Endometrial microvascular endothelial cells (primary cell): ENCODE measurements around the gene COX19. TPM values are rescaled to one million over a fixed set of nuclear protein-coding genes. Genes with fewer than 3 reads are reported as not detected.
"Not testable (repeated sequence)": the region's sequence is repeated elsewhere in the genome, so short reads cannot be mapped to it uniquely, and the experiment has no call there.

Experiments
- in situ Hi-C: cut with HindIII; loops from 2 replicates; pipeline ENCODE4 v1.10.0; 2017; ENCODE audit warnings: low sequenced_read_pairs, low pct_unique_long_range_greater_than_20kb; ENCODE audit errors: inconsistent ontology term
- total RNA-seq: library from RNA; depleted of rRNA; stranded (reverse); fragments of >200 nt; gene quantifications from one replicate; pipeline ENCODE4 v1.2.3, GENCODE V29; 2015; ENCODE audit errors: inconsistent ontology term

COX19 gene
- total RNA-seq, 1 donor from 2014 or later, result 5.6 TPM

DNA sequence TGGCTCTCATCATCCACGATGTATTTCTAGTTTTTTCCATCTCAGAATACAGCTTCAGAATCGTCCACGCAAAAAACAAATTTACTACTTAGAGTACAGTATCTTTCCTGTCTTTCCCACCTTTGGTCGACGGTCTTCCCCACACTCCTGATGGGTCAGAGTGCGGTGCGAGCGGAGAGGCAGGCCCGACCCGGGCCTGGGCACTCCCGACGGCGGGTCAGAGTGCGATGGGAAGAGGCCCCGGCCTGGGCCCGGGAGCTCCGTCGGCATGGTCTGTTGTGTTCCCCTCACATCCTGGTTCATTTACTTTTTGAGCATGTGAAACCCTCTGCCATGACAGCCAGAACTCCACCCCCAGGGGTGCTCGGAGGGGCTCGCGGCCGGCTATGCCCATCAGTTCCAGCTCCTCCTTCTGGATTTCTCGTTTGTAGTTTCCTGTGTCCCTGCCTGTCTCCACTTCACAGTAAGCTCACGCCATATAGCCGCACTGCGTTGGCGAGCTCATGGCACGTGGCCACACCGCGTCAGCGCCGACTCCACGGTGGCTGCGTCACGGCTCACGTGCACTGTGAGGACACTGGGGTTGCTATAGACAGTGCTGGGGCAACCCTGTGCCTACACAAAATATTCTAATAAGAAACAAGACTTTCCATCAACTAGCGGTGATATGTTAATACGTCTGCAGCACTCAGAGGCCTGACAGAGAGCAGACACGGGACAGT is 7.8 kb downstream of the COX19 start:
- in situ Hi-C loops, result no loop called here

DNA sequence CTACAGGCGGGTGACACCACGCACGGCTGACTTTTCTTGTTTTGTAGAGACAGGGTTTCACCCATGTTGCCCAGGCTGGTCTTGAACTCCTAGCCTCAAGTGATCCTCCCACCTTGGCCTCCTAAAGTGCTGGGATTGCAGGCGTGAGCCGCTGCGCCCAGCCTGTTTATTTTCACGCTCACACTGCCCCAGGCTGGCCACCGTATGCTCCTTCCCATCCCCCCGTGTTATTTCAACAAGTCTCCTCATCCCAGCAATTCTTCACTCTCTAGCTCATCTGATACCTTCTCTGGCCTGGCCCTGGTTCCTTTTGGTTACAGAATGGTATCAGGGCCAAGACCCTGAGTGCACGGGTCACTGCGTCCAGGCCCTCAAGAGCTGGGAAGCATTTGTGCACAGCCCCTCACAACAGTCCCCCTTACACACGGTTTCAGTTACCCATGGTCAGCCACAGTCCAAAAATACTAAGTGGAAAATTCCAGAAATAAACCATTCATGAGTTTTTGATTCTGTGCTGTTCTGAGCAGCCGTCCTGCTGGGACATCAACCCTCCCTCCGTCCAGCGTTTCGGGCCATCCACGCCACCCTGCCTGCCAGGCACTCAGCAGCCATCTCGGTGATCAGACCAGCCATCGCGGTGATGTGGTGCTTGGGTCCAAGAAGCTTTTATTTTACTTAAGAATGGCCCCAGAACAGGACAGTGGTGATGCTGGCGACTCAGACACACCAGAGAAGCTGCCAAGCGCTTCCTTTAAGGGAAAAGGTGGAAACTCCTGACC is 8.9 kb downstream of the COX19 start:
- in situ Hi-C loops, result no loop called here

DNA sequence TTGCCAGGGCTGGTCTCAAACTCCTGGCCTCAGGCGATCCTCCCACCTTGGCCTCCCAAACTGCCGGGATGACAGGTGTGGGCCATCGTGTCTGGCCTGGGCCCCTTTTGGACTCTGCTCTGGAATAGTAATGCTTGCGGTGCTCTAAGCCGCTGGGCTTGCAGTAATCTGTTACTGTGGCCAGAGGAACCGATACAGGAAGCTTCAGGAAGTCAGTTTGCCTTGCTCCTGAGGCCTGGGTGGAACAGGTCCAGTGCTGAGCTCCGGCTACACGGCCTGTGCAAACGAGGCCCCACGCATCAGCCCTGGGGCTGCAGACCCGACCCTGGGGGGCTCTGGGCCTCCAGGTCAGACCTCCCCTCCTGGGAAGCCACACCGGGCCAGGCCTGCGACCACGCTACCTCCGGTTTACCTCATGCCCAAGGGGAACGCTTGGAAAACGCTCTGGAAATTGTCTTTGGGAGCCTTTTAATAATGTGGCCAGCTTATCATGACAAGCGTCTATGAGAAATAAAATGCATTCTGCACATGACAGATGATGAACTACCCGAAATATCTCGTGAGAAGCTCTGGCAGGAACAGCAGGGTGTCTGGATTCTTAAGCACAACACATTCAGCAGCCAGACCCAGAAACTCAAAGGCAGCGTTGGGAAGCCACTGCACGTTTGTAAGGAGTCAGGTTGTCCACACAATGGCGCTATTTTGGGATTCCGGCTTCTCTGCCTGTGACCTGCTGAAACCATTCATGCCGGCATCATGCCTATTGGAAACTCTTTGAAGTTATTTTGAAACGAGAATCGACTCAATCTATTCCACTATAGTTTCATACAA is 10.7 kb downstream of the COX19 start:
- in situ Hi-C loops, result no loop called here

DNA sequence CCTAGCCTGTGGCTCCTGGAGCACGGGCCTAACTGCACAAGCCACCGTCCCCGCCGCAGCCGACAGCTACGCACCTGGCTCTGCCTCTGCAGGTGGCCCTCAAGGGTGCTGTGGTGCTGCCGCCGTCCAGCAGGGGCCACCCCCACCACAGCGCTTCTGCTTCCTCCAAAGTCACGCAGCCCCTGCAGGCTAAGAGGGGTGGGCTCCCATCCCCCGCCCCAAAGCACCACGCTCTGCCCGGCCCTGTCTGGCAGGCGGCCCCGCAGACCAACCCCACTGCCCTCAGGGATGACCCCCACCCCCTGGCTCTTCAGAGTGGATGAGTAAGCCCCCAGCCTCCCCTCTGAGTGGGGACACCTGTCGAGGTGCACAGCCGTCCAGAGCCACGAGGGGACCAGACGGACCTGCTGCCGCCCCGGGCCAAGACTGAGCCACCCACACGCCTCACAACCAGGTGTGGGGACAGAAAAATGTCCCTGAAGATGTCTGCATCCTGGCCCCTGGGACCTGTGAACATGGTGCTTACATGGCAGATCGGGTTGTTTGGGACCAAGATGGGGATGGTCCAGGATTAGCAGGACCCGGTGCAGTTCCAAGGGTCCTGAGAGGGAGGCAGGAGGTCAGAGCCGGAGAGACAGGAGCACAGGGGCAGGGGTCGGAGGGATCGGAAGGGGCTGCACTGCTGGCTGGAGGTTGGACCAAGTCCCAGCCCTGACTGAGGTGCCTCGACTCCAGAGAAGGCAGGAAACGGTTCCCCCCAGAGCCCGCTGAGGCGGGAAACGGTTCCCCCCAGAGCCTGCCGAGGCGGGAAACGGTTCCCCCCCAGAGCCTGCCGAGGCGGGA is 11.9 kb downstream of the COX19 start:
- in situ Hi-C loops, result no loop called here

DNA sequence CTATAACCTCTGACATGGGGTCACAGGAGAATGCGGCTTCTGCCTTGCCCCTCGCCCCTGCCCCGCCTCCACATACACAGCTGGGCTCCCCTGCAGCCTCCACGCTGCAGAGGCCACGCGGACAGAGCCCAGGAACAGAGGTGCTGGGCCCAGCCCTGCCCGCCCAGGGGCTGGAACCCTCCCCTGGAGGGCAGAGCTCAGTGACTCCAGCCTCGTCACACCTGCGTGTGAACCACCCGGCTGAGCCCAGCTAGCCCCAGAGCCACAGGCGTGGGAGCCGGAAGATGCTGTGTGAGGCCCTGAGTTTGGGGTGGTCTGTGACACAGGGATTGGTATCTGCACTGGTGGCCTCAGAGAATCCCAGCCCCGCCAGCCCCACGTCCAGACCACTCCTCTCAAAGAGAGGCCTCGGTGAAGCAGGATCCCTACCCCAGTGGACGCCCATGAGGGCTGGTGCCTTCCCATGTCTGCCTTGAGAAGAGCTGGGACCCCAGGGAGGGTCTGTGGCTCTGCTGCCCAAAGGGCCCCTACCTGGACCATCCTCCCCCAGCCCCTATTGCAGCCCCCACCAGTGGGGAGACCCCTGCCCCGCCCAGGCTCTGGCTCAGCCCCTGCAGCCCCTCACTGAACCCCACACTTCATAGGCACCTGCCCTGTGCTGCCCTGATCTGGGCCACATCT is 12.8 kb downstream of the COX19 start:
- in situ Hi-C loops, result no loop called here

DNA sequence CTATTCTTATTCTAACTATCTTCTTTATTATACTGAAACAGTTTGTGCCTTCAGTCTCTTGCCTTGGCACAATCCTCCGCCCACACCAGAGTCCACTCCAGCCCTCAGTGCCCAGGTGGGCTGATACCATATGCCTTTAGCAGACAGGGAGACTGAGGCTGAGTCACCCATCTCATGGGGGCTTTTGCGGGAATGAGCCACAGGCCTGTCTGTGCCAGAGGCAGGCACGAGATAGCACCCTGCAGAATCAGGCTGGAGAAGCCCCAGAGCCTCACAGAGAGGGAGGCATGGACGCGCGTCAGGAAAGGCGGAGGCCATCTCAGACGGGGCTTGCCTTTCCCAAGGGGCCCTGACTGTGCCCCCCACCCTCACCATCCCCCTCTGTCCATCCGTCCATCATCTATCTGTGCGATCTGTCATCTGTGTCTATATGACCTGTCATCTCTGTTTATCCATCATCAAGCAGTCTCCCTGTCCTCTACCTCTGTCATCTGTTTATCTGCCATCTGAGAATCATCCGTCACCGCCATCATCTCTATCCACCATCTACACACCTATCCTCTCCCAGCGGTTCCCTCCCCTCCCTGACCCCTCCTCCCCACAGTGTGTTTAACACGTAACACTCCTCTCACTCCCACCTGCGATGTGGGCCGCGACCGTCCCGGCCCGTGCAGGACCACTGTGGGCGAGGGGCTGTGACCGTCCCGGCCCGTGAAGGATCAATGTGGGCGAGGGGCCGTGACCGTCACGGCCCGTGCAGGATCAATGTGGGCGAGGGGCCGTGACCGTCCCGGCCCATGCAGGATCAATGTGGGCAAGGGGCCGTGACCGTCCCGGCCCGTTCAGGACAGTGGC is 13.6 kb downstream of the COX19 start:
- in situ Hi-C loops, result no loop called here

DNA sequence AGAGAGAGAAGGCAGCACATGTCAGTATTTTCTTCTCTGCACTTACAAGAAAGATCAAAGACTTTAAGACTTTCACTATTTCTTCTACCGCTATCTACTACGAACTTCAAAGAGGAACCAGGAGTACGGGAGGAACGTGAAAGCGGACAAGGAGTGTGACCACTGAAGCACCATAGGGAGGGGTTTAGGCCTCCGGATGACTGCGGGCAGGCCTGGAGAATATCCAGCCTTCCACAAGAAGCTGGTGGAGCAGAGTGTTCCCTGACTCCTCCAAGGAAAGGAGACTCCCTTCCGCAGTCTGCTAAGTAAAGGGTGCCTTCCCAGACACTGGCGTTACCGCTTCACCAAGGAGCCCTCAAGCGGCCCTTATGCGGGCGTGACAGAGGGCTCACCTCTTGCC is 14.4 kb downstream of the COX19 start:
- in situ Hi-C loops, result not testable (repeated sequence)

DNA sequence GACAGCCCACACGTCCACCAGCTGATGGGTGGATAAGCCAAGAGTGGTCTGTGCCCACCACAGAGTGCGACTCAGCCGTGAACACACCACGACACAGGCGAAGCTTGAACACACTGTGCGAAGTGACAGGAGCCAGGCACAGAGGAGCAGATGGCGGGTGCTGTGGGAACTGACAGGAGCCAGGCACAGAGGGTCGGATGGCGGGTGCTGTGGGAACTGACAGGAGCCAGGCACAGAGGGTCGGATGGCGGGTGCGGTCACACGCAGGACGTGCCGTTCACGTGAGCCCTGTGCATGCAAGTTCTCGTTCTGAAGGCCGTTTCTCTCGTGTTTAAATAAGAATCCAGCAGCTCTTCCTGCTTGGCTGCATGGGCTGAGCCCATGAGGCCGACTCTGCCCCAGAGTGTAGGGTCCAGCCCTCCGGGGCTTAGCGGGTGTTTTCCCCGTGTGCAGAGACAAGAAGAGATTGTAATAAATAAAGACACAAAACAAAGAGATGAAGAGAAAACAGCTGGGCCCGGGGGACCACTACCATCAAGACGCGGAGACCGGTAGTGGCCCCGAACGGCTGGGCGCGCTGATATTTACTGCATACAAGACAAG is 15.0 kb downstream of the COX19 start:
- in situ Hi-C loops, result no loop called here

DNA sequence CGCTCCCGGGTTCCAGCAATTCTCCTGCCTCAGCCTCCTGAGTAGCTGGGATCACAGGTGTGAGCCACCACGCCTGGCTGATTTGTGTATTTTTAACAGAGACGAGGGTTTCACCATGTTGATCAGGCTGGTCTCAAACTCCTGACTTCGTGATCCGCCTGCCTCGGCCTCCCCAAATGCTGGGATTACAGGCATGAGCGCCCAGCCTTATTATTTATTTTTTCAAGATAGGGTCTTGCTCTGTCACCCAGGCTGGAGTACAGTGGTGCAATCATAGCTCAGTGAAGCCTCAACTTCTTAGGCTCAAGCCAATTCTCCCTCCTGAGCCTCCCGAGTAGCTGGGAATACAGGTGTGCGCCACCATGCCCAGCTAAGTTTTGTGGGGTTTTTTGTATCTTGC is 15.6 kb downstream of the COX19 start:
- in situ Hi-C loops, result not testable (repeated sequence)

DNA sequence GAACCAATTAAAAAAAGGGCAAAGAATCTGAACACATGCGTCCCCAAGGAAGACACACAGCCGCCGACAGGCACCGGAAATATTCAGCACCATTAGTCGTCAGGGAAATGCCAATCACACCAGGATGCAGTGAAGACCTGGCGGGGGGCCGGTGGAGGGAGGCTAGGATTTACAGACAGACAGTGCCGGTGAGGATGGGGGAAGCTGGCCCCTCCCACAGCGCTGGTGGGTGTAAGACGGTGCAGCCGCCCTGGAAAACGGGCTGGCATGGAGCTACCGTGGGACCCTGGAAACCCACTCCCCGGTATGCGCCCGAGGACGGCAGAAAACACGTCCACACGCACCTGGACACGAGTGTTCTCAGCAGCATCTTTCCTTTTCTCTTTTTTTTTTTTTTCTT is 16.1 kb downstream of the COX19 start:
- in situ Hi-C loops, result no loop called here

DNA sequence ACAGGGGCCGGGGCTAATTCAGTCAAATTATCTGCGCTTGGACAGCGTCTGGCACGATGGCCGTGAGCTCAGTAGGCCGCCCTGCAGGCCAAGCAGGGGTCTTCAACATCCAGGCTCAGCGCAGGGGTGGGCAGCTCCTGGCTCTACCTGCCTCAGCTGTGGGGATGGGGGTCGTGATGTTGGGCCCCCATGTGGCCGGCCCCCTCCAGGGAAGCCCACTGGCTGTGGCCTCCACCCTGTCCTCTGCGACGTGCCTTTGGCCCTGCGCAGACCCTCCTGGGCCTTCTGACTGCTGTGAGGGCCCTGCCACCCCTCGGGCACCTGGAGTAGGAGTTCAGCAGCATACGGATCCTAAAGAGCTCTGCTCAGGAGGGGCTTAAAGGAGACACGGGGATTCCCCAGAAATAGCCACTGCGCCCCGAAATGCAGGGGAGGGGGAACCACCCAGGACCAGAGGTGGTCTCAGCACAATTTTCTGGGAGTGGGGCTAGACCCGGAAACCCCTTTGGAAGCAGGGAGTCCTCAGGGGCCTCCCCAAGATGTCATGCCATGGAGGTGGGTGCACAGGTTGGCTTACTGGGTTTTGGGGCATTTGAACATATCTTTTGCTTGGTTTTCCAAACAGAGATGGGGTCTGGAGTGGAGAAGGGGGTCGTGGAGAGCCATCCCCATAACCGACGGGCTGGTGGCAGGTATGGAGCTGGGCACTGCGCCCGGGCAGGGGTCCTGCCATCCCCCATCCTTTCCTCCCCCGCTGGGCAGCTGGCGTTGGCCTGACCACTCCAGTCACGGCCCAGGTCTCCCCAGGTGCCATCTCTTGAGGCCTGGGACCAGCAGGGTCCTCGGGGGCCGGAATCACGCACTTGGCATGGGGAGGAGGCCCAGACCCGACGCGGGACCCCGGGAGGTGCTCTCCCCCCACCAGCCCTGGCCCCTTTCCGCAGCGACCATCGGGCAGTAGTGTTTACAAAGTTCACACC is 16.8 kb downstream of the COX19 start:
- in situ Hi-C loops, result no loop called here

DNA sequence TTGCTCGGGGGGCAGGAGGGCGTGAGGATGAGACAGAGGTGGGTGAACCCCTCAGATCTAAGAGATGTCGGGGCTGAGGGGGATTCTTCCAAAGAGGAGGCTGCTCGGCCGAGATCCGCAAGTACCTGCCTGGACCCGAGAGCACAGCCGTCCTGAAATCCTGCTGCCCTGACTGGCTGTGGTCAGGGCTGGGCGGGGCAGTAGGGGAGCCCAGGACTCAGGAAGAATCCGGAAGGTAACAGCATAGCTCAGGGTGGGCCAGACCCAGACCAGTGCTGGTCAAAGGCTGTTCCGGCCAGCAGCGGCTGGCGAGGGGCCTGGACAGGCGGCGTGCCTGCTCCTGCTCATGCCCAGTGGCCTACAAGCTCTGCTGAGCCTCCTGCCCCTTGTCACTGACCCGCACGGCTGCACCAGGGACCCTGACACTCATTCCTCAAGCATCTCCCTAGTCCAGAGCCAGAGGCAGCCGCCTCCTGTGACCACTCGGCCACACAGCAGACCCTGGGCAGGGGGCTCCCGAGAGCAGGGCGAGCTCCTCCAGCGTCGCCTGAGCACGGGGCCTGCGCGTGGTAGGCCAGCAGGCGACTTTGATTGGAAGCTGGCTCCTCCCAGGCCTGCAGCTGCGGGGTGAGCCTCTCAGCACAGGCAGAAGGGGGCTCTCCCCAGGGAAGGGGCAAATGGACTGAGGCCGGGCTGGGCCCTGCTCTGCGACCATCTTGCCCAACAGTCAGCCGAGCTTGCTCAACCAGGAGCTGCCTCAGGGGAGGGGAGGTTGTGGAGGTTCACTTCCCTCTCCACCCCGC is 17.7 kb downstream of the COX19 start:
- in situ Hi-C loops, result no loop called here

DNA sequence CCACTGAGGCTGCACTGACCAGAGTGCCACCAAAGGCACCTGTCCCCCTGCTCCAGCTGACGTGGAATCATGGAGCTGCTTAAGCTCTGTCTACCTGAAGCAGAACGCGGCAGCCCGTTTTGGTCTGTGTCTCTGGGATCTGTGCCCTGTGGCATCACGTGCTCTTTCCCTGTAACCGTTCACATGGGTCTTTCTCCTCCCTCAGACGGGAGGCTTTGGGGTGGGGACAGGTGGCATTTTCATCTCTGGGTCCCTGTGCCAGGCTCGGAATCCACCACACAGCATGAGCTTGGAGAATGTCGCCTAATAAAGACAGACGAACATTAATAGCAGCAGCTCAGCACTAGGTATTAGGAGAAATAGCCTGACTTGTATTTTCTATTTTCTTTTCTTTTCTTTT is 19.3 kb downstream of the COX19 start:
- in situ Hi-C loops, result no loop called here

DNA sequence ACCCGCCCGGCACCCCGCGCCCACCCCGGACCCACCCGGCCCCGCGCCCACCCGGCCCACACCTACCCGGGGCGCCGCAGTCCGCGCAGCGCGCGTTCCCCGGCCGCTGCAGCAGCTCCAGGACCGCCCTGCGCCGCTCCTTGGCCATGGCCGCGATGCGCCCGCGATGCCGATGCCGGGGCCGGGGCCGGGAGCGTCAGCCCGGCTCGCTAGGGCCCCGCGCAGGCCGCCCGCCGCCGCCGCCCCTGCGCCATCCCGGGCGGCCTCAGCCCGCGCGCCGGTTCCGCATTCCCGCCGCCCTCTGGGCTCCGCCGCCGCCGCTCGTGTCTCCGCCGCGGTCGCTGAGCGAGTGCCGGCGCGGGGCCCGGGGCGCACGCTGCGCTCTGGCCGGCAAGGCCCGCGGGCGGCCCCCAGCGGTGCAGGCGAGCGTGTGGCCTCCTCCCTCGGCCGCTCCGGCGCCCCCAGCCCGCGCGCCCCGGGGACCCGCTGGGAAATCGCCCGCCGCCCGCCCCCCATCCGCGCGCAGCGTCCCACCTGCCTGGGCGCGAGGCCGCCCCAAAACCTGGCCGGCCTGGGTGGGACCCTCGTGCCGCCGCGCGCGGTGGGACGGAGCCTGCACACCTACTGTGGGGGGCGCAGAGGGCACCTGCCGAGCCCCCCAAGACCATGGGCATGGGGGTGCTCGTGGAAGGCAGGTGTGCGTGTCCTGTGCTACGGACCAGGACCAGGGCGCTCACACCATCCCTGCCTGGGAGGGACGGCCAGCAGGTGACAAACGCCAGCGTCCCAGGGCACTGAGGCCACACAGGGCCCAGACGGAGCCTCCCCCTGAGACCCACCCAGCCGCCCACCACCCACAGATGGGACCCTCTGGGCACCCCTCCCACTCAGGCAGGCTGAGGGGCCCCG is 20.8 kb downstream of the COX19 start, which contains the start of gene ADAP1:
Gene ADAP1 (minus strand): TSS at position 351 of the 909 bp plus-strand sequence. CDS start 203 bp downstream, at position 148.
- in situ Hi-C loops, result no loop called here
